ENCODE results near the gene FAM53A. TPM values are rescaled to one million over a fixed set of nuclear protein-coding genes. Genes with fewer than 3 reads are reported as not detected.
"Not testable (repeated sequence)": the region's sequence is repeated elsewhere in the genome, so short reads cannot be mapped to it uniquely, and the experiment has no call there.

FAM53A gene
- total and polyA plus RNA-seq, 5 donors from 2014 or later: 0.76 to 3.6 (median 1.8) TPM

DNA sequence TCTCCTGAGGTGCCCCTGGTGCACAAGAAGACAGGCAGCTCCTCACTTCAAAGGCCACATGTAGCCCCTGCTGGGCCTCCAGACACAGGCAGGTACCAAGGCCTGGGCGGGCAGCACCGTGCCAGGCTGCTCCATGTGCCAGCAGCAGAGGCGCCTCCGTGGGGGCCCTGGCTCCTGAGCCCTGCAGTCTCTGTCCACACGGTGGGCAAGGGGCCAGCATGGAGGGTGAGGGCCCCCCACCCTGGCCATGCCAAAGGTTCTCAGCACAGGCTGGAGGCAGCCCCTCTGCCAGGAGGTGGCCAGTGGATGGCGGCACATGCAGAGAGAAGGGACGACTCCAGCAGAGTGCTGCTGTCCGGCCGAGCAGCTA, 72.6 kb downstream of the FAM53A start:
- Mint-ChIP-seq H3K4me3 (no peak overlapping the region), H3K27me3 (no peaks in the 10 kb centered on the region), H3K4me1 (peaks cover 8 to 68% (median 15%) of the 10 kb centered on the region in 4 donors), H3K36me3 (peaks cover 2% of the 10 kb centered on the region), H3K9me3 (peaks cover 0 to 25% (median 6%) of the 10 kb centered on the region in 7 donors), H3K27ac (peak overlapping the region in 1 of 3 donors; percentile 20)
- H3K9me3 ChIP-seq (ENCODE audit: control insufficient read depth in 2 of 2, low read length in 2 of 2): peaks cover 0 to 9% of the 10 kb centered on the region in 2 experiments
- H3K4me1 ChIP-seq (ENCODE audit: control insufficient read depth, insufficient read depth, low read length, poor library complexity, severe bottlenecking): peaks cover 11% of the 10 kb centered on the region
- ATAC-seq (ENCODE audit: low read depth in 2 of 2) (no peak), DNase-seq (no peak)
- H3K4me3 ChIP-seq (ENCODE audit: low read depth, low read length): no peak overlapping the region
- no peaks in the 10 kb centered on the region for H3K36me3 ChIP-seq (ENCODE audit: control insufficient read depth, insufficient read depth, low read length)
- H3K27ac ChIP-seq (ENCODE audit: insufficient read depth, low read length, poor library complexity, severe bottlenecking): no peak overlapping the region
- no peaks in the 10 kb centered on the region for H3K27me3 ChIP-seq (ENCODE audit: control insufficient read depth, insufficient read depth, low read length)

DNA sequence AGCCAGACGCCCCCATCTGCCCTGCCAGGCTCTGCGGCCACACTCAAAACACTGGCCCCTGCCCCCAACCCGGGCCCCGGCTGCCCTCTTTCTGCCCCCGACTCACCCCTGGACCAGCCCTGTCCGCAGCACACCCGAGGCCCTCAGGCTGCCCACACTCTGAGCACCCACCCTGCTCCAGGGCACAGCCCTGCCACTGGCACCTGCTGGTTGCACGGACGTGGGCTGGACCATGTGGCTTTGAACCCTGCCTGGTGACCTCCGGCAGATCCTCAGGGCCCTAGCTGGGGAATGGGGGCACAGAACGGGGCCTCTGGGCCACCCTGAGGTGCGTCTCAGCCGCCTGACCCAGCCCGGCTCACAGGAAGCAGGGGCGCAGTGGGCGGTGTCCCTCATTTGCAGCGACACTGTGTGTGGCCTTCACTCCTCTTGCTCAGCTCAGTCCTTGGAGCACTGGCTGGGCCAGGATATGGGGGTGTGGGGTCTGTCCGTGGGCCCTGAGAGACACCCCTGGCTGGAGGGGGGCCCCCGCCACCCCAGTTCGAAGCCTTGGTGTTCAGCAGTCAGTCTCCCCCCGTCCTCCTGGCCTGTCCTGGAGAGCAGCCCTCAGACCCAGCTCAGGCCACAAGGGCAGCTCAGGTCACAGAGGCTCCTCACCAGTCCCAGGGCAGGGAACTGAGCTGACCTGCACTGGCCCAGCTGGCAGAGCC, 73.2 kb downstream of the FAM53A start:
- Mint-ChIP-seq H3K27me3 (no peaks in the 10 kb centered on the region), H3K4me3 (no peak overlapping the region), H3K4me1 (peaks cover 8 to 68% (median 12%) of the 10 kb centered on the region in 4 donors), H3K27ac (no peak overlapping the region), H3K9me3 (peaks cover 0 to 25% (median 6%) of the 10 kb centered on the region in 7 donors), H3K36me3 (peaks cover 2% of the 10 kb centered on the region)
- H3K27ac ChIP-seq (ENCODE audit: insufficient read depth, low read length, poor library complexity, severe bottlenecking): no peak overlapping the region
- H3K27me3 ChIP-seq (ENCODE audit: control insufficient read depth, insufficient read depth, low read length): no peaks in the 10 kb centered on the region
- H3K4me3 ChIP-seq (ENCODE audit: low read depth, low read length): no peak overlapping the region
- no peak for ATAC-seq (ENCODE audit: low read depth in 2 of 2)
- H3K4me1 ChIP-seq (ENCODE audit: control insufficient read depth, insufficient read depth, low read length, poor library complexity, severe bottlenecking): peaks cover 13% of the 10 kb centered on the region
- H3K9me3 ChIP-seq (ENCODE audit: control insufficient read depth in 2 of 2, low read length in 2 of 2): peaks cover 0 to 9% of the 10 kb centered on the region in 2 experiments
- no peak for DNase-seq
- H3K36me3 ChIP-seq (ENCODE audit: control insufficient read depth, insufficient read depth, low read length): no peaks in the 10 kb centered on the region

DNA sequence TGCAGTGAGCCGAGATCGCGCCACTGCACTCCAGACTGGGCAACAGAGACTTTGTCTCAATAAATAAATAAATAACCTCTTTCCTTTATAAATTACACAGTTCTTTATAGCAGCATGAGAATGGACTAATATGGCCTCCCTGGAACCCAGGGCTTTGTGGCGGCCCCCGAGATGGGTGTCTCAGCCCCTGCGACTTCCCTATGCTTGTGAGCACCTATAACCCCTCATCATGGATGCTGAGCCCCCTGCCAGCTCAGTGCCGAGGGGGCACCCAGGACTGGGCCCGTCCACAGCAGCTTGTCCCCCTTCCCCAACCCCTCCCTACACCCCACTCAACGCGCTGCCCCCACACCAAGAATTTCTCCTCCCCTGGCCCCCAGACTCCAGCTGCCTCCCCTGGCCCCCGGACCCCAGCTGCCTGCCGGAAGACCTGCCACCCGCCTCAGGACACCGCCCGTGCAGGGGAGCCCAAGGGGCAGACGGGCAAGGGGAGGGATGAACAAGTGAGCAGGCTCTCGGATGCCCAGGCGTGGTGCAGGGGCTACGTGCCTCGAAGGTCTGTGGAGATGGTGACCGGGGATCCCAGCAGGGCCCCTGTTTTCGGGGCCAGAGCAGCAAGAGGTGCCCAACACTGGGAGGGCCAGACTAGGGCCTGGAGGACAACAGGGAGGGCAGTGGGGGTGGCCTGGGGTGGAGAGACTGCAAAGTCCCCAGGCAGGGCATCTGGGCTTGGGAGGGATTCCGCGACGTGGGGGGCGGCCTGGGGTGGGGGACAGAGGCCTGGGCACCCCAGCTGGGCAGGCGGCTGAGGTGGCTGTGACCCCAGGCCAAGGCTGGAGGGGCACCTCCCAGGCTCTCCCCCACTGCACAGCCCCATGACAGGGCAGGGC, 74.0 kb downstream of the FAM53A start:
- Mint-ChIP-seq H3K36me3 (peaks cover 2% of the 10 kb centered on the region), H3K9me3 (peaks cover 0 to 18% (median 6%) of the 10 kb centered on the region in 7 donors), H3K4me1 (peaks cover 6 to 68% (median 12%) of the 10 kb centered on the region in 4 donors), H3K4me3 (peak overlapping the region in 1 of 4 donors; percentile 24), H3K27ac (no peak overlapping the region), H3K27me3 (no peaks in the 10 kb centered on the region)
- Histone ChIP-seq H3K36me3 (ENCODE audit: control insufficient read depth, insufficient read depth, low read length) (no peaks in the 10 kb centered on the region), H3K4me3 (ENCODE audit: low read depth, low read length) (no peak overlapping the region), H3K9me3 (ENCODE audit: control insufficient read depth in 2 of 2, low read length in 2 of 2) (peaks cover 0 to 6% of the 10 kb centered on the region in 2 experiments), H3K27me3 (ENCODE audit: control insufficient read depth, insufficient read depth, low read length) (no peaks in the 10 kb centered on the region), H3K27ac (ENCODE audit: insufficient read depth, low read length, poor library complexity, severe bottlenecking) (no peak overlapping the region), H3K4me1 (ENCODE audit: control insufficient read depth, insufficient read depth, low read length, poor library complexity, severe bottlenecking) (peaks cover 16% of the 10 kb centered on the region)
- DNase-seq: no peak
- no peak for ATAC-seq (ENCODE audit: low read depth in 2 of 2)

DNA sequence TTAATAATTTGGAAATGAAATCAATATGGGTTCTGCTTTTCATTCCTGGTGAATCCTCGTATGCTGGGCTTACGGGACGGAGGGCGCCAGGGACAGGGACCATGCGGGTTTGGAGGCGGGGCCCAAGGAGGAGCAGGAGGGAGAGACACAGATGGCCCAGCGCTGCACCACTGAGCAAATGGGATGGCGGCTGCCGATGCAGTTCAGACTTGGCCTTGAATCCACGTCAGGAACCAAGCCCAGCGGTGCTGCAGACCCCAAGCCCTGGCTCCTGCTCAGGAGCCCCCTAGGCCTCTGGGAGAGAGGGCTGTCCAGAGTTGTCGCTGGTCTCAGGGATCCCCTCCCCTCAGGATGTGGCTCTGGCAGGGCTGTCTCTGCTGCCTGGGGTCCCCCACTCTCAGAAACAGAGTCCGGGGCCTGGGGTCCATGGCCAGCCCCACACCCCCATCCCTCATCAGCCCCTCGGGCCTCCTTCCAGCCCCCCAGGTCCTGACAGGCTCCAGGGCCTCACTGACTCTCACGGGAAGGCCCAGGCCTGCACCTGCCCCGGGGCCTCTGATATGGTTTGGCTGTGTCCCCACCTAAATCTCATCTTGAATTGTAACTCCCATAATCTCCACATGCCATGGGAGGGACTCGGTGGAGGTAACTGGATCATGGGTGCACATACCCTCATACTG, 75.2 kb downstream of the FAM53A start:
- H3K9me3 Mint-ChIP-seq: peaks cover 0 to 8% (median 0%) of the 10 kb centered on the region in 7 donors
- no peak overlapping the region for H3K27ac ChIP-seq (ENCODE audit: insufficient read depth, low read length, poor library complexity, severe bottlenecking)
- H3K27me3 Mint-ChIP-seq: no peaks in the 10 kb centered on the region
- H3K4me3 Mint-ChIP-seq: peak overlapping the region in 2 of 4 donors; percentile 44 to 60
- H3K27ac Mint-ChIP-seq: peak overlapping the region in 2 of 3 donors; percentile 63 to 86
- peaks cover 28% of the 10 kb centered on the region for H3K4me1 ChIP-seq (ENCODE audit: control insufficient read depth, insufficient read depth, low read length, poor library complexity, severe bottlenecking)
- no peaks in the 10 kb centered on the region for H3K36me3 ChIP-seq (ENCODE audit: control insufficient read depth, insufficient read depth, low read length)
- H3K4me3 ChIP-seq (ENCODE audit: low read depth, low read length): no peak overlapping the region
- peaks cover 2 to 67% (median 6%) of the 10 kb centered on the region in 4 donors for H3K4me1 Mint-ChIP-seq
- ATAC-seq (ENCODE audit: low read depth in 2 of 2) (no peak), DNase-seq (no peak)
- H3K9me3 ChIP-seq (ENCODE audit: control insufficient read depth in 2 of 2, low read length in 2 of 2): no peaks in the 10 kb centered on the region
- H3K27me3 ChIP-seq (ENCODE audit: control insufficient read depth, insufficient read depth, low read length): no peaks in the 10 kb centered on the region
- no peaks in the 10 kb centered on the region for H3K36me3 Mint-ChIP-seq

DNA sequence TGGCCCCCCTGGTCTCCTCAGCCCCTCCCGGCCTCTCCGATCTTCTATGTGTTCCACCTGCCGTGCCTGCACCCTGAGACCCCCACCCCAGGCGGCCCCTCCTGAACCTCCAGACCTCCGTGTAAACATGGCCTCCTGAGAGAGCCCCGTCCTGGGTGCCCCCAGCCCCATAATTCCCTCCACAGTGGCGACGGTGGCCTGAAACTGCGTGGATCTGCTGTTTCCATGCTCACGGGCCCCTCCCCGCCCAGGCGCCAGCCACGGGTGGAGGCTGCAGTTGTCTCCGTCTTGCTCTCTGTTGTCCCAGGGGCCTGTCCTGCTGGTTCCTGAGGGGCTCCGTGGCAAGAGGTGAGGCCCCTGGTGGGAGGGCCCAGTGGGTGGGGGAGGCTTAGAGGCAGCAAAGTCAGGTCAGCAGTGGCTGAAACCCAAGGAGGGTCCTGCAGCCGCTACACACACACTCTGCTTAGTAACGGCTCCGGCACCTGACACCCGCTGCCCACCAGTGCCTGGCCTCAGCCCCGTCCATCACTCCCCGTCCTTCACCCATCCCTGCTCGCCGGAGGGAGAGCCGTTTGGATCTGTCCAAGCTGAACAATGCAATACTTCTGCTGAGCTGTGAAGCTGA, 75.8 kb downstream of the FAM53A start:
- Mint-ChIP-seq H3K4me1 (peaks cover 2 to 66% (median 4%) of the 10 kb centered on the region in 4 donors), H3K9me3 (peaks cover 0 to 3% (median 0%) of the 10 kb centered on the region in 7 donors), H3K27ac (peak overlapping the region in 2 of 3 donors; percentile 63 to 76), H3K36me3 (no peaks in the 10 kb centered on the region), H3K27me3 (no peaks in the 10 kb centered on the region), H3K4me3 (peak overlapping the region in 2 of 4 donors; percentile 60 to 68)
- Histone ChIP-seq H3K4me3 (ENCODE audit: low read depth, low read length) (no peak overlapping the region), H3K27me3 (ENCODE audit: control insufficient read depth, insufficient read depth, low read length) (no peaks in the 10 kb centered on the region), H3K36me3 (ENCODE audit: control insufficient read depth, insufficient read depth, low read length) (no peaks in the 10 kb centered on the region), H3K9me3 (ENCODE audit: control insufficient read depth in 2 of 2, low read length in 2 of 2) (no peaks in the 10 kb centered on the region), H3K4me1 (ENCODE audit: control insufficient read depth, insufficient read depth, low read length, poor library complexity, severe bottlenecking) (peaks cover 30% of the 10 kb centered on the region), H3K27ac (ENCODE audit: insufficient read depth, low read length, poor library complexity, severe bottlenecking) (no peak overlapping the region)
- DNase-seq (no peak), ATAC-seq (ENCODE audit: low read depth in 2 of 2) (no peak)

DNA sequence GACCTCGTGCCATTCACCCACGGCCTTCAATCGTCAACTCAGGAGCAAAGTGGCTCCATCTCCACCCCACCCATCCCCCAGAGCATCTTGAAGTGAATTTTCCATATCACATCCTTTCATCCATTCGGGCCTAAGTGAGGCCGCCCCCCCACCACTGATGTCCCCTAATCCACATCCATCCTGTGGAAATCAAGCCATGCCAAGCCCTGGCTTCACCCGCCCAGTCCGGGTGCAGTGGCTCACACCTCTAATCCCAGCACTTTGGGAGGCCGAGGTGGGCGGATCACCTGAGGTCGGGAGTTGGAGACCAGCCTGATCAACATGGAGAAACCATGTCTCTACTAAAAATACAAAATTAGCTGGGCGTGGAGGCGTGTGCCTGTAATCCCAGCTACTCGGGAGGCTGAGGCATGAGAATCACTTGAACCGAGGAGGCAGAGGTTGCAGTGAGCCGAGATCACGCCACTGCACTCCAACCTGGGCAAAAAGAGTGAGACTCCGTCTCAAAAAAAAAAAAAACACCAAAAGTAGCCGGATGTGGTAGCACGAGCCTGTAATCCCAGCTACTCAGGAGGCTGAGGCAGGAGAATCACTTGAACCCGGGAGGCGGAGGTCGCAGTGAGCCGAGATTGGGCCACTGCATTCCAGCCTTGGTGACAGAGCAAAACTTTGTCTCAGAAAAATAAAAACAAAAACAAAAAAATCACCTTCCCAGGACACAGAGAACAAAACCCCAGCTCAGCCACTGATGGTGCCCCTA, 76.5 kb downstream of the FAM53A start:
- not testable (repeated sequence) for H3K36me3 ChIP-seq (ENCODE audit: control insufficient read depth, insufficient read depth, low read length)
- peaks cover 2 to 65% (median 4%) of the 10 kb centered on the region in 4 donors for H3K4me1 Mint-ChIP-seq

More for the DNA sequence above, 76.5 kb downstream of the FAM53A start:
- H3K27me3 Mint-ChIP-seq; H3K9me3 ChIP-seq (ENCODE audit: control insufficient read depth in 2 of 2, low read length in 2 of 2); H3K9me3 Mint-ChIP-seq; H3K4me3 ChIP-seq (ENCODE audit: low read depth, low read length); H3K27ac ChIP-seq (ENCODE audit: insufficient read depth, low read length, poor library complexity, severe bottlenecking); H3K36me3 Mint-ChIP-seq; ATAC-seq (ENCODE audit: low read depth in 2 of 2); H3K27me3 ChIP-seq (ENCODE audit: control insufficient read depth, insufficient read depth, low read length); DNase-seq: not testable (repeated sequence)
- peak overlapping the region in 1 of 4 donors; percentile 70 for H3K4me3 Mint-ChIP-seq
- peak overlapping the region in 2 of 3 donors; percentile 42 to 56 for H3K27ac Mint-ChIP-seq
- H3K4me1 ChIP-seq (ENCODE audit: control insufficient read depth, insufficient read depth, low read length, poor library complexity, severe bottlenecking): peaks cover 30% of the 10 kb centered on the region

Data from CD4-positive, CD25-positive, alpha-beta regulatory T cell (primary cell).